Skeletal muscle tissue (tissue), 4 donors: ENCODE data around the gene MRPL22. TPM values are rescaled to one million over a fixed set of nuclear protein-coding genes. Genes with fewer than 3 reads are reported as not detected.
"Not testable (repeated sequence)": the region's sequence is repeated elsewhere in the genome, so short reads cannot be mapped to it uniquely, and the experiment has no call there.

ENCODE experiments used
- H3K27ac ChIP-seq: one replicate; pipeline ENCODE4 v1.7.0; 2013; ENCODE audit warnings: mild to moderate bottlenecking, low read depth, low read length, inconsistent platforms
- H3K27me3 ChIP-seq, 3 donors: one replicate each; pipeline ENCODE4 v1.7.0; 2013; ENCODE audit warnings: low read length in 3 of 3; ENCODE audit not compliant: control insufficient read depth in 3 of 3, insufficient read depth in 3 of 3
- H3K36me3 ChIP-seq, 3 donors: one replicate each; pipeline ENCODE4 v1.7.0; 2013; ENCODE audit warnings: low read length in 3 of 3; ENCODE audit not compliant: control insufficient read depth in 3 of 3, insufficient read depth in 3 of 3
- H3K4me1 ChIP-seq, 3 donors: one replicate each; pipeline ENCODE4 v1.7.0; 2013; ENCODE audit warnings: low read length in 3 of 3, mild to moderate bottlenecking in 3 of 3; ENCODE audit not compliant: control insufficient read depth in 3 of 3, insufficient read depth in 3 of 3
- H3K4me3 ChIP-seq, 3 donors: one replicate each; pipeline ENCODE4 v1.7.0; 2013; ENCODE audit warnings: low read length in 3 of 3
- H3K9ac ChIP-seq, 3 donors: one replicate each; pipeline ENCODE4 v1.7.0; 2013; ENCODE audit warnings: low read length in 3 of 3, mild to moderate bottlenecking in 3 of 3, moderate library complexity in 2 of 3, low read depth in 1 of 3
- H3K9me3 ChIP-seq, 3 donors: one replicate each; pipeline ENCODE4 v1.7.0; 2013; ENCODE audit warnings: low read length in 3 of 3; ENCODE audit not compliant: control insufficient read depth in 3 of 3
- total RNA-seq: library from RNA; depleted of rRNA; stranded (reverse); fragments of >200 nt; gene quantifications from one replicate; pipeline ENCODE4 v1.2.3, GENCODE V29; 2014
- donor health status: Osteomylitis.

The MRPL22 gene
- total RNA-seq, 1 donor from 2014 or later, result 12.5 TPM

DNA sequence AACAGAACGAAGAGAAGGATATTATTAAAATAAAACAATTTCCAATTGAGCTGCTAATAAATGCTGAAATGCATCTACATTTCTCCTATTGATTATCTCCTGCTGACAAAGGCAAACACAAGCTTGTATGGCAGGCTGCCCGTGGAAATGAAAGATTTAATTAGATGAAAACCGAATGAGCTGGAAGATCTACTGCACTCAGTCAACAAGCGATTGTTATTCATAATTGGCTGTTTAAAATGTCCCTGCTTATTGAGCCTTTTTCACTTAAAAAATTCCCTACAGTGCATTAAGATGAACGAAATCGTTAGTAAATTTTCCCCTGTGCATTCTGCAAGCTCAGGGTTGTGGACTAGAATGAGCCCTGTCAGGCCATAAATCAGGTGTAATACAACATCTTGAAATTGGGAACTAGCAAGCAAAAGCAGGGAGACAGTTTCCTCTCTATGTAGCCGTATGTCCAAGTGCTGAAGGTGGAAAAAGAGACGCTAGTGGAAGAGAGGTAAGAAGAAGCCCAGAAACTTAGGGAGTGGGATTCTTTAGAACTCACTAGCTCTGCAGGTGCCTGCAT, 44.2 kb downstream of the MRPL22 start:
- Histone ChIP-seq H3K9me3 (no peaks in the 10 kb centered on the region), H3K27ac (no peak overlapping the region), H3K4me1 (no peaks in the 10 kb centered on the region), H3K36me3 (no peaks in the 10 kb centered on the region), H3K4me3 (no peak overlapping the region), H3K9ac (no peak overlapping the region), H3K27me3 (no peaks in the 10 kb centered on the region)

DNA sequence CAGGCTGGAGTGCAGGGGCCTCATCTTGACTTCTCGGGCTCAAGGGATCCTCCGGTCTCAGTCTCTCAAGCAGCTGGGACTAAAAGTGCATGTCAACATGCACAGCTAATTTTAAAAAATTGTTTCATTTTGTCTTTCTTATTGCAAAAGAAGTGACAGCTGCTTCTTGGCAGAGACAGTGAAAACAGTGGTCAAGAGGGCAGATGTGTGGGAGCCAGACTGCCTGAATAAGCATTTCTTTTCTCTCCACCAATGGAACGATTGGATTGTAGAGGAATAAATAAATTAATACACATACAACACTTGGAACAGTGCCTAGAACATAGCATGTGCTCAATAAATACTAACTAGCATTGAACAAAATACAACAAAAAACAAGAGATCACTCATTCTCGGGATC, 45.3 kb downstream of the MRPL22 start:
- H3K36me3 ChIP-seq, result no peaks in the 10 kb centered on the region
- no peak overlapping the region for H3K27ac ChIP-seq
- no peaks in the 10 kb centered on the region for H3K9me3 ChIP-seq
- no peaks in the 10 kb centered on the region for H3K4me1 ChIP-seq
- no peak overlapping the region for H3K4me3 ChIP-seq
- H3K27me3 ChIP-seq, result peaks cover 0 to 3% (median 0%) of the 10 kb centered on the region in 3 donors
- H3K9ac ChIP-seq, result no peak overlapping the region

DNA sequence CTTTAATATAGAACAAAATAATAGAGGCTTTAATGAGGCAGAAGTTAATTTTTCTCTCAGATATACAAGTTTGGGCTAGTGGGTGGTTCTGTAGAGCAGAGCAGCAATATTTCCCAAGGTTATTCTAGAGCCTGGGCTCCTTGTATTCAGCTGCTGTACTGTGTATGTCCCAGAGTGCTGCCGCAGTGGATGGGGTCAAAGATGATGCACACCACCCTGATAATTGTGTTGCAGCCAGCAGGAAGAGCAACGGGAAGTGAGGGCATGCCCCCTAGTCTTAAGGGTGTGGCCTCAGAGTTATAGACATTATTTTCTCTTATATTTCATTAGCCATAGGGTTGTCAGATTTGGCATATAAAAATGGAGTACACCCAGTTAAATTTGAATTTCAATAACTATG, 48.8 kb downstream of the MRPL22 start:
- Histone ChIP-seq H3K27ac (no peak overlapping the region), H3K27me3 (peaks cover 0 to 3% (median 0%) of the 10 kb centered on the region in 3 donors), H3K4me3 (no peak overlapping the region), H3K4me1 (no peaks in the 10 kb centered on the region), H3K36me3 (no peaks in the 10 kb centered on the region), H3K9ac (no peak overlapping the region), H3K9me3 (no peaks in the 10 kb centered on the region)

DNA sequence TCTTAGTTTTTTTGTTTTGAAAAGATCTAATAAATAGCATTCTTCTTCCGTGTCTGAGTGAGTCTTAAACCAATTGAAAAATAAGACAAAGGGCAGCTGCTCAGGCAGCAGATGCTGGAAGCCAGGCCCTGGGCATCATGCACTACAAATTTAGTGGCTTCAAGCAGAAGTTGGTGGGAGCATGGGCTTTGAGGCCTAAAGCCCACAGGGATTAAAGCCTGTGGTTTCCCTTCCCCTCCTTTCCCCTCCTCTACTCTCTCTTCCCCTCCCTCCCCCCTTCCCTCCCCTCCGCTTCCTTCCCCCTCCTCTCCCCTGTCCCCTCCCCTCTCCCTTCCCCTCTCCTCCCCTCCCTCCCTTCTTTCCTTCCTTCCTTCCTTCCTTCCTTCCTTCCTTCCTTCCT, 52.6 kb downstream of the MRPL22 start:
- no peaks in the 10 kb centered on the region for H3K36me3 ChIP-seq
- no peak overlapping the region for H3K9ac ChIP-seq
- H3K27ac ChIP-seq, result no peak overlapping the region
- no peaks in the 10 kb centered on the region for H3K4me1 ChIP-seq
- peaks cover 0 to 3% (median 0%) of the 10 kb centered on the region in 3 donors for H3K27me3 ChIP-seq
- no peaks in the 10 kb centered on the region for H3K9me3 ChIP-seq
- no peak overlapping the region for H3K4me3 ChIP-seq

DNA sequence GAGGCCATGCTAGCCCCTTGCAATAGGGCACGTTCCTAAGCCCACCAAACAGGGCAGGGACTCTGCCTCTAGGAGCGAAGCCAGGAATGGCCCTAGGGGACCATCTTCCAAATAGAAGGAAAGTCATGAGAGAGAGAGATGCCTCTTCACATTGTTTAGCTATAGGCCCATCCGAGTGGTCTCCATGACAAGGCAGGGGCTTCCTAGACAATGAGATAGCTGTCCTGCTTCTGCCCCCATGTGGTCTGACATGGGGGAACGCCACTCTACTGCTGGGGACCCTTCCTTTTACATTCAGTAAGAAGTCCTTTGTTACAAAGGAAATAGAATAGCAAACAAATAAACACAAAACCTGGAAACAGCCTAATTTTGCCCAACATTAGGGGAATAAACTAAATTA, 54.8 kb downstream of the MRPL22 start:
- no peak overlapping the region for H3K9ac ChIP-seq
- peaks cover 0 to 2% (median 0%) of the 10 kb centered on the region in 3 donors for H3K27me3 ChIP-seq
- no peaks in the 10 kb centered on the region for H3K4me1 ChIP-seq
- no peak overlapping the region for H3K27ac ChIP-seq
- no peaks in the 10 kb centered on the region for H3K9me3 ChIP-seq
- H3K36me3 ChIP-seq, result no peaks in the 10 kb centered on the region
- H3K4me3 ChIP-seq, result no peak overlapping the region

DNA sequence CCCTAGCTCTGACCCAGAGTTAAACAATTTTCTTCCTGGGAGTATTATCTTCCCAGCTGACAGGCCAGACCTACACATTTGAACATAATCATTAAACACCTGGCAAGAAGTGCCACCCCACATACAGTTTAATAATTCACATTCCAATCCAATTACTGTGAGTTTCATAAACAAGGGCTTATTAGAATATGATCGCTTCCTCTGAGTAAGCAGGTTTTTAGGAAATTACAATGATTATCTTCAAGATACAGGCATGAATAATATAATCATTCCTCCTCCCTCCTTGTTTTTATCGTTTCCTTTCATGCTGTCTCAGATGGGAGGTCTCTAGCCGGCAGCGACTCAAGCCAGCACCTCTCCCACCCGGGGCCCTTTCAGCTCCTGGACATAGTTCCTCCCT, 56.9 kb downstream of the MRPL22 start:
- no peaks in the 10 kb centered on the region for H3K9me3 ChIP-seq
- no peaks in the 10 kb centered on the region for H3K36me3 ChIP-seq
- no peaks in the 10 kb centered on the region for H3K27me3 ChIP-seq
- H3K4me3 ChIP-seq, result no peak overlapping the region
- no peak overlapping the region for H3K9ac ChIP-seq
- H3K4me1 ChIP-seq, result no peaks in the 10 kb centered on the region
- no peak overlapping the region for H3K27ac ChIP-seq

DNA sequence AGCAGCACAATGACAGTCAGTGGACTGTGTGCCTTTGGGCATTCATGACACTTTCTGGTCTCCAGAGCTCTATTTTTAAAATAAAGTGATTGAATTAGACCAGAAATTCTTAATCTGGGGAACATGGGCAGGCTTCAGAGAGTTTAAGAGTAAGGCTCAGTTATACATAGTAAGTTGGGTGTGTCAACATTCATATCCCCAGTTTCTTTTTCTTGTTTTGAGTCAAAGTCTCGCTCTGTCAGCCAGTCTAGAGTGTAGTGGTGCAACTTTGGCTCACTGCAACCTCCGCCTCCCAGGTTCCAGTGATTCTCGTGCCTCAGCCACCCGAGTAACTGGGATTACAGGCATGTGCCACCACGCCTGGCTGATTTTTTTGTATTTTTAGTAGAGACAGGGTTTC, 59.0 kb downstream of the MRPL22 start:
- no peak overlapping the region for H3K27ac ChIP-seq
- no peaks in the 10 kb centered on the region for H3K4me1 ChIP-seq
- no peak overlapping the region for H3K9ac ChIP-seq
- H3K27me3 ChIP-seq, result no peaks in the 10 kb centered on the region
- no peaks in the 10 kb centered on the region for H3K9me3 ChIP-seq
- H3K4me3 ChIP-seq, result no peak overlapping the region
- no peaks in the 10 kb centered on the region for H3K36me3 ChIP-seq

DNA sequence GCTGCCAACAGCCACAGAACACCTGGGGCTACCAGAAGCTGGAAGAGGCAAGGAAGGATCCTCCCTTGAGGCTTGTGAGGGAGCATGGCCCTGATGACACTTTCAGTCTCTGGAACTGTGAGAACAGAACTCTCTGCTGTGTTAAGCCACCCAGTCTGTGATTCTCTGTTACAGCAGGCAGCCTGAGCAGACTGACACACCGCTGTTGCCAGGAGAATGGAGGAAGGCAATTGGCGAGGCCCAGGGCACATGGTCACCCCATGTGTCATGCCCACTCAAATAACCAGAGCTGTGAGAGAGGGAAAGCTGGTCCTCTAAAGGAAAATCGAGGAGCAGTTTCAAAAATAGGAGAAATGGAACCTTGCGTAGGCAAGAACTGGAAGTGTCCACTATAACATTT, 60.6 kb downstream of the MRPL22 start:
- H3K36me3 ChIP-seq, result no peaks in the 10 kb centered on the region
- no peaks in the 10 kb centered on the region for H3K4me1 ChIP-seq

DNA sequence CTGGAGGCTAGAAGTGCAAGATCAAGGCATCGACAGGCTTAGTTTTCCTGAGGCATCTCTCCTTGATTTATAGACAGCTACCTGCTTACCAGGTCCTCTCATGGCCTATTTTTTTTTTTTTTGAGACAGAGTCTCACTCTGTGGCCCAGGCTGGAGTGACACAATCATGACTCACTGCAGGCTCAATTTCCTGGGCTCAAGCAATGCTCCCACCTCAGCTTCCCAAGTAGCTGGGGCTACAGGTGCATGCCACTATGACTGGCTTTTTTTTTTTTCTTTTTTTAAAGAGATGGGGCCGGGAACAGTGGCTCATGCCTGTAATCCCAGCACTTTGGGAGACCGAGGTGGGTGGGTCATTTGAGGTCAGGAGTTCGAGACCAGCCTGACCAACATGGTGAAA, 61.8 kb downstream of the MRPL22 start:
- not testable (repeated sequence) for H3K4me3 ChIP-seq, H3K9me3 ChIP-seq, H3K4me1 ChIP-seq, H3K27ac ChIP-seq, H3K36me3 ChIP-seq, H3K9ac ChIP-seq, H3K27me3 ChIP-seq

More for the DNA sequence above, 60.6 kb downstream of the MRPL22 start:
- no peaks in the 10 kb centered on the region for H3K27me3 ChIP-seq
- no peak overlapping the region for H3K4me3 ChIP-seq
- H3K9ac ChIP-seq, result no peak overlapping the region
- no peak overlapping the region for H3K27ac ChIP-seq
- H3K9me3 ChIP-seq, result no peaks in the 10 kb centered on the region

DNA sequence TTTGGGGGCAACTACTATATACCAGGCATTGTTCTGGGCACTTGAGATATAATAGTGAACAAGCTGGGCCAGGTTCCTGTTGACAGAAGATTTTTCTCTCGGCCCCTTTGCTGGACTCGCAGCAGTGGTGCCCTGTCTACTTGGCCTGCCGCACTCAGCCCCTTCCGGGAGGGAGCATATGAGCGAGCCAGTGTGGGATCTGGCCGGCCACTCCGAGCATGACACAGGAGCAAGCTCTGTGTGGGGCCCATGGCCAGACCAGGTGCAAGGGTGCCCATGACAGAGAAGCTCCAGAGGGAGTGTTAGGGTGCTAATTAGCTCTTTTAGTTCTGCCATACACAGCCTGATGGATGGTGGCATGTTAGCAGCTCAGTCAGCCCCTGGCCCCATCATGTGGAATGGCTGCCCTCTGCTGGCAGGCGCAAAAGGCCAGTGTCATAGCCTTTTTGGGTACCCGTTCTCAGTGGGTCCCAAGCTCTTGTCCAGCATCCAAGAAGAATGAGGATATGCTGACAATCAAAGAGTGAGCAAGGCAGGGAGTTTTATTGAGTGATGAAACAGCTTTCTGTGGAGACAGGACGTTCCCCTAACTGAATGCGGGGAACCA, 63.4 kb downstream of the MRPL22 start:
- H3K36me3 ChIP-seq, result no peaks in the 10 kb centered on the region
- H3K9me3 ChIP-seq, result no peaks in the 10 kb centered on the region
- no peaks in the 10 kb centered on the region for H3K27me3 ChIP-seq
- H3K27ac ChIP-seq, result no peak overlapping the region
- H3K4me3 ChIP-seq, result no peak overlapping the region
- no peak overlapping the region for H3K9ac ChIP-seq
- no peaks in the 10 kb centered on the region for H3K4me1 ChIP-seq
